ENCODE measurements around the gene ZNF311. TPM values are rescaled to one million over a fixed set of nuclear protein-coding genes. Genes with fewer than 3 reads are reported as not detected.
"Not testable (repeated sequence)": the region's sequence is repeated elsewhere in the genome, so short reads cannot be mapped to it uniquely, and the experiment has no call there.

The ZNF311 gene
- total RNA-seq, 1 donor from 2014 or later: 0.66 TPM

DNA sequence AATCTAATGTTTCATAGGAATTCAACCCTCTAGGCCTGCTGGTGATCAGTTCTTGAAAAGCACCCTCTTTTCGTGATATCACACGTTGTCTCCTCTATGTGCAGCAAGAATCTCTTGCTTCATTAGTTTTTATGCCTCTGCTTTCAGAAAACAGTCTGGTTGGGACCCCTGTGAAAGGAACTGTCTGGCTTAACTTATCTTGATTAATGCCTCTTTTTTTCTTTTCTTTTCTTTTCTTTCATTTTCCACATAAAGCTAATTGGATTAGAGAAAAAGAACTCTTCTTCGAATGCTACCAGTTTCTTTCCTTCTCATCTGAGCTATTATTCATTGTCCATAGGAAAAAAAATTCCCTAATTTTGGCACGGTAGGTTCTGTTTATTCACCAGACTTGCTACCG lies 21.3 kb downstream of the ZNF311 start:
- intact Hi-C loops (cut with micrococcal nuclease): loop anchor here (5.0 kb wide), 3 partner anchors 102 to 1507 kb away; no protein-coding TSS in a partner anchor

DNA sequence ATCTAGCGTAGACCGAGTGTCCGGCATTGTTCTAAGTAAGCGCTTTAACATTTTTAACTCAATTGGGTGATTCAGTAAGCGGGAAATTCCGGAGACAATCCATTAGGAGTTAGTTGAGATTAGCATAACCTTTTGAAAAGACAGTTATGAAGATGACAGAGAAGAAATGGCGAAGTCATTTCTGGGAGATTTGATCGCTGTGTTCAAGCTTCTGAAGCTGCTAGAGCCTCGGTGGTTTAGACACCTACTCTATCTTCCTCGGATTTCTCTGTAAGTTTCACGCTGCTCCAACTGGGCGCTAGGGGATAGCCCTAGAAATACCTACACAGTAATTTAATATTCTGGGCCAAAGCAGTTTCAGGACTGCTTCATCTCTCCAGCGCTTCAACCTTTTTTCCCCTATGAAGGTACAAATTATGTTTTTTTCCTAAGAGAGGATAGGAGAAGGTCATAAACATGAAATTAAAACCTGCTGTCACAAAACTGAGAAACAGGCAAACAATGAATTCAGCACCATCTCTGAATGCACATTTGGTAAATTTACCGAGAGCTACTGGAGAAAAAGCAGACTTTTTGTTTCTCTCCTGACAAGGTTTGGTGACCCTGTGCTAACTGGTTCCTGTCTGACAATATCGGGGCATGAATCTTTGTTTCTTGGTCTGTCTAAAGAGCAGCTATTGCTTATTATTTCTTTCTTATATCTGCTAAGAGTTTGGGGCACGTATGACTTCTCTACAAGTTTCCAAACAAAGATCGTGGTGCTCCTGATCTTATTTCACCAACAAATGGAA lies 22.4 kb downstream of the ZNF311 start:
- intact Hi-C loops (cut with micrococcal nuclease): loop anchor here (1.0 to 5.0 kb wide), 5 partner anchors 29 to 1505 kb away; no protein-coding TSS in a partner anchor

DNA sequence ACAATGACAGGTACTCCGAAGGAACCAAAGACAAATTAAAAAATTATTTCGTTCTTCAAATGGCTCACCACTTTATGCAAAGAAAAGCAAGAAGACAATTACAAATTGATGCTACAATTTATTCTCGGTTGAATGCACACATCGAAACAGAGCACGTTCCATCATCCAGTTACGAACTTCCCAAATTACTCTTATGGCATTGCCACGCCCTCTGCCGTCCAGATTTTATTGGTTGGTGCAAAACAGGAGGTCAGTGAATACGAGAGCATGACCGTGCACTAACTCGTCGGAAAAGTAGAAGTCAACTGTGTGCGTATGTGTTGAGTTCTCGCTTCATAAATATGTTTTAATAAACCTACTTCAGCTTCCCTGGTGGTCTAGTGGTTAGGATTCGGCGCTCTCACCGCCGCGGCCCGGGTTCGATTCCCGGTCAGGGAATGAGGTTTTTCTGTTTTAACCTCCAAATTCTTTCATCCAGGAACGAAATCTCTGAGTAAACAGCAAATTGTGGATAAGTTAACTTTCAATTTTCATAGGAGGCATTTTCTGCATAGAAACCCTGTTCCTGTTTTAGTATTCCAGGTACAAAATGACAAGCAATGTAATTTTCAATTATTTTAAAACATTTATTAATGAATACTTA lies 23.2 kb downstream of the ZNF311 start:
- intact Hi-C loops (cut with micrococcal nuclease): loop anchor here (1.0 to 5.0 kb wide), 12 partner anchors 29 to 1505 kb away; no protein-coding TSS in a partner anchor

DNA sequence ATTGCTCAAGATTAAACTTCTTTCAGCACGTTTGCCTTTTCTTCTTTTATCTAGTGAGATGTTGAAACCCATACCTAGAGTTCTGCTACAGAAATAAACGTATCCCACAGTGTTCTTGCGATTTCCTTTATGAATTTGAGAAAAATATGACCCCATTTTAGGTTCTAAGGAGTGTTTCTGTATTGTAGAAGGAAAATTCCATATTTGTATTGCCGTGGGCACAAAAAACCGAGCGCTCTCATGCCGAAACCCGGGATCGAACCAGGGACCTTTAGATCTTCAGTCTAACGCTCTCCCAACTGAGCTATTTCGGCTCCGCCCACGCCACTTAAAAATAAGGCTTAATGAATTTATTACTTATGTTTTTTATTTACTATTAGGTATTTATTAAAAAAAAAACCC lies 23.7 kb downstream of the ZNF311 start:
- intact Hi-C loops (cut with micrococcal nuclease): loop anchor here (1.0 to 5.0 kb wide), 10 partner anchors 28 to 1504 kb away; no protein-coding TSS in a partner anchor

DNA sequence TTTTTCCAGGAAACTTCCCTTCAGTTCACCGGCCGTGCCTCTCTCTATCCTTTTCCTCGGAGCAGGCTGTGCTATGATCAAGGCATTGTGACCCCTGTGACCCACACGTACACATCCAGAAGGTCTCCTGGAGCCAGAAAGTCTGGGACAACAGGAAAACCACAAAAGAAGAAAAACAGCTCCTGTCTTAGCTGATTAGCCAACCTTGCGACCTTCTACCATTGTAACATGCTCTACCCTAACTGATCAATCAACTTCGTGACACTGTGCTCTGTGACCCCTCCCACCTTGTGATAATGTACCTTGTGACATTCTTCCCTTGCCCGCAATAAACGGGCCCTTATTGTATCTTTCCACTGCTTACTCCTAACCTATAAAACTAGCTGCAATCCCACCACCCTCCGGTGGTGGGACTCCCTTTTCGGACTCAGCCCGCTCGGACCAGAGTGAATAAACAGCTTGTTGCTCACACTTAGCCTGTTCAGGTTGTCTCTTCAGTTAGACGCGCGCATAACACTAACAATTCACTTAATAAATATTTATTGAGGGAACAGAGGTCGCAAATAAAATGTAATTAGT lies 24.2 kb downstream of the ZNF311 start:
- intact Hi-C loops (cut with micrococcal nuclease): loop anchor here (1.0 to 5.0 kb wide), 10 partner anchors 28 to 1504 kb away; no protein-coding TSS in a partner anchor

DNA sequence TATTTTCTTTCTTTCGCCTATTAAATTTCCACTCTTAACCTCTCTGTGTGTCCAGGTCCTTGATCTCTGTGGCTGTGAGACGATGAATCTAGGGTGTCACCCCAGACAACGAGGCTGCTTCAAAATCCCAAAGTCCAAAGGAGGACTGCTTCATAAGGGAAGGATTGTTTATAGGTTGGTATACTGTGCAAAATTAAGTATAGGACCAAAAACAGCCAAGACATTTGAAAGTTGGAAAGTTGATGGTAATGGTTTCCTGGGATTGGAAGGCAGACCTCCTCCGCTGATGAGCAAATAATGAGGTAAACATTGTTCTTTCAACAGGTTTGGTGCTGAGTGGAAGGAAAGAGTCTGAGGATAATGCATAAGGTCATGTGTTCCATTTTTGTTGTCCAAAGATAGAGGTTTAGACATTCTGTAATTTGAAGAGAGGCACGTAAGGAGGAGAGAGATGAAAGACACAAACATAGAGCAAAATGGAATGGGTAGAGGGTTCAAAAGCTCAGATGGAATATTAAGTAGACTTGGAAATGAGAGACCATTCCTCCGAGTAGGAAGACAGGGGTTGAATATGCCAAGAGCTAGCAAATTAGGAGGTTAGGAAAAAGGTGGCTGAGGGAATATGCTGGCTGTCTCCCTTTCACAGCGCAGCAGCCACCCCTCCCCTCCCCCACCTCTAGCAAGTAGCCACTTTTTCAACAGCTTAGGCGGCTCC lies 24.8 kb downstream of the ZNF311 start:
- intact Hi-C loops (cut with micrococcal nuclease): loop anchor here (2.0 to 5.0 kb wide), 4 partner anchors 98 to 1503 kb away; no protein-coding TSS in a partner anchor

DNA sequence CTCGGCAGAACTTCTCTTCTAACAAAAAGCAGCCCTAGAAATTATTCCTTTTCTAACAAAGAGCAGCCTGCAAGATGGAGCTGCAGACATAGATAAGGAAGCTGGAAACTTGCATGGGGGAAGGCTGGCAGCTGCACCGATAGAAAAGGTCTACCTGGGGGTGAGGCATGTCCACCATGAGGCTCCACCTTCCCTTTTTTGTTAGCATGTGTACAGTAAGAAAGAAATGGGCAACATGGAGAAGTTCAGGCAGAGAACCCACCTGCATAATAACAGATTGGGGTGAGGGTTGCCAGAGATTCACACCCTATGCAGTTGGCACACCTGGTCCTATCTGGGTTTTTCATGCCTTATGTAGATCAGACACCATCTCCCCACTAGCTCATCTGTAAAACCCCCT lies 25.4 kb downstream of the ZNF311 start:
- intact Hi-C loops (cut with micrococcal nuclease): loop anchor here (2.0 to 5.0 kb wide), 4 partner anchors 97 to 1502 kb away; no protein-coding TSS in a partner anchor

DNA sequence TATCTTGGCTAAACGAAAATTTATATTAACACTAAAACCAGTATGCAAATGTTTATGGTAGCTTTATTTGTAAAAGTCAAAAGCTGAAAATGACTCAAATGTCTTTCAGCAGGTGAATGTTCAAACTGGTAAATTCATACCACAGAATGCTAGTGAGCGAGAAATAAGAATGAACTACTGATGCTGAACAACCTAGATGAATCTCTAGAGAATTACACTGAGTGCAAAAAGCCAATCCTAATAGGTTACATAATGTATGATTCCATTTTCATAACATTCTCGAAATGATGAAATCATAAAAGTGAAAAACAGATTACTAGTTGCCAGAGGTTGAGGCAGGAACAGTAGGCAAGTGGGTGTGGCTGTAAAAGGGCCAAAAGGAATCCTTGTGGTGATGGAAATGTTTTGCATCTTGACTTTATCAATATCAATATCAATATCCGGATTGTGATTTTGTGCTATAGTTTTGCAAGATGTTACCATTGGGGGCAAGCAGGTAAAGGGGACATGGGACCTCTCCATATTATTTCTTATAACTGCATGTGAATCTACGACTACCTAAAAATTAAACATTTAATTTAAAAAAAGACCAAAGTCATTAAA lies 26.1 kb downstream of the ZNF311 start:
- intact Hi-C loops (cut with micrococcal nuclease): no loop called here

DNA sequence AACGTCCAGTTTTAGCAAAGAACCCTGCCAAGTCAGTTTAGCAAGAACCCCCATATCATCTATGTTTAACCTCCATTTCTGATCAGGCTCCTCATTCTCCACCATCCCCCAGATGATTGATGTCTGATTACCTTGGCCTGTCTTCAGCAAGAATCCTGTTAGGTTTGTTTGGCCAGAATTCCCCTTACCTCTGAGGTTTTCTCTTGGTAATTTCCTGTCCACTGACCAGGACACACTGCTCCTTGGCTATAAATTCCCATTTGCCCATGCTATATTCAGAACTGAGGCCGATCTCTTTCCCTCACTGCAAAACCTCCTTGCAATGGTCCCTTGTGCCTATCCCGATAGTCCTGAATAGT lies 27.0 kb downstream of the ZNF311 start:
- intact Hi-C loops (cut with micrococcal nuclease): no loop called here

DNA sequence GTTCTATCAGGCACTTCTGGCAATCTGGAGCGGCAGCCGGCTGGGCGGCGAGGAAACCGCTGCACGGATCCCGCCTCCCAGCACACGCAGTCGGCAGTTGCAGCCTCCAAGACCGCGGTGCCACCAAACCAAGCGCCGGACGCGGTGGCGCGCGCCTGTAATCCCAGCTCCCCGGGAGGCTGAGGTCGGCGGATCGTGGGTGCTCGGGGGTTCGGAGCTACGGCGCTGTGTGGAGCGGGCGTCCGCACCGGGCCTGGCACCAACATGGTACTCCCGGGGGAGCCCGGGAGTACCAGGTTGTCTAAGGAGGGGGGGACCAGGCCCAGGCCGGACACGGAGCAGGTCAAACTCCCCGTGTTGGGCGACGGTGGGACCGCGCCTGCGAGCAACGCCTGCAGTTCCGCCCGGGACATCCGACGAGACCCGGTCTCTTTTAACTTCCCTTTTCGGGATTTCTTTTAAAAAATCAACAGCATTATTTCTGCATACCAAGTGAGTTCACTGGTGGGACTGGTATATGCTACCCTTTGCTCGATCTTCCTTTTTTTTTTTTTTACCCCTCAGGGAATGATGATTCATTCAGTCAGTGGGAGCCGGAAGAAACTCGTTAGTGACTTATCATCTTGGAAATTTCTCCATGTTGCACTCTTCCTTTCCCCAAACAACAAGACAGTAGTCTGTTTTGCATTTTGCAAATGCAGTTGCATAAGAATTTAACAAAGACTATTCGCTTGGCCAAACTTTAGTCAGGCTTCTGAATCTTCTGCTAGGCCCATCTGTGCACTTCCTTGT lies 27.6 kb downstream of the ZNF311 start:
- intact Hi-C loops (cut with micrococcal nuclease): no loop called here

DNA sequence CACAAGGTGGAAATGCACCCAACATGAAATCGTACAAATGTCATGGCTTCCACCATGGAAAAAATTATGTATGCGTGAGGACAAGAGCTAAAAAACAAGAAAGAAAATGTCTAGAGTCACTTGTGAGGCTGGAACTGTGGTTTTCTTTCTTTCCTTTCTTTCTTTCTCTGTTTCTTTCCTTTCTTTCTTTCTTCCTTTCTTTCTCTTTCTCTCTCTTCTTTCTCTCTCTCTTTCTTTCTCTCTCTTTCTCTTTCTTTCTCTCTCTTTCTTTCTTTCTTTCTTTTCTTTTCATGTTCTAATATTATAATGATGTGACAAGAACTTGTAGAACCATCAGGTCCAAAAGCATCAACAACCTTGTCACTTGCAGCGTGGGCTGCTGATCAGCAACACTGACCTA lies 28.4 kb downstream of the ZNF311 start:
- intact Hi-C loops (cut with micrococcal nuclease): no loop called here

DNA sequence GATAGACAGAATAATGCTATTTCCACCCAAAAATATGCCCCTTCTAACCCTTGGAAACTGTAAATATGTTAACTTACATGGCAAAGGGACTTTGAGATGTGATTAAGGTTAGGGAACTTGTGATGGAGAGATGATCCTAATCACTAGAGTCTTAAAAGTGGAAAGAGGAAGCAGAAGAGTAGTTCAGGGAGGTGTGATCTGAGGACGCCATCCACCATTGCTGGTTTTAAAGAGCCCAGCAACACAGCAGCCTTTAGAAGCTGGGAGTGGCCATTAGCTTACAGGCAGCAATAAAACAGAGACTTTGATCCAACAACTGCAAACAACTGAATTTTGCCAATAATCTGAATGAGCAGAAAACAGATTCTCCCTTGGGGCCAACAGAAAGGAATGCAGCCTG lies 30.6 kb downstream of the ZNF311 start:
- intact Hi-C loops (cut with micrococcal nuclease): no loop called here

DNA sequence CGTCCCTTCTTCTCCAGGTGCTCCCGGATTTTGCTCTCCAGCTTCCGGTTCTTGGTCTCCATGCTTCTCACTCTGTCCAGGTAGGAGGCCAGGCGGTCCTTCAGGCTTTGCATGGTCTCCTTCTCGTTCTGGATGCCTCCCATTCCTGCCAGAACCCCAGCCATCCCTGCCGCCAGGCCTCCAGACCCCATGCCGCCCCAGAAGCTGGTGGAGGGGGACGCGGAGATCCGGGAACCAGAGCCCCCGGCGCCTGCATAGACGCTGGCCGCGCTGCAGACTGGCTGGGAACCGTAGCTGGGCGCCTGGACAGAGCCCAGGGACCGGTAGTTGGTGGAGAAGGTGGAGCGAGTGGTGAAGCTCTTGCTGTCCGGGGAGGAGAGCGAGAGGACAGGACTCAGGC lies 35.1 kb downstream of the ZNF311 start:
- intact Hi-C loops (cut with micrococcal nuclease): not testable (repeated sequence)

DNA sequence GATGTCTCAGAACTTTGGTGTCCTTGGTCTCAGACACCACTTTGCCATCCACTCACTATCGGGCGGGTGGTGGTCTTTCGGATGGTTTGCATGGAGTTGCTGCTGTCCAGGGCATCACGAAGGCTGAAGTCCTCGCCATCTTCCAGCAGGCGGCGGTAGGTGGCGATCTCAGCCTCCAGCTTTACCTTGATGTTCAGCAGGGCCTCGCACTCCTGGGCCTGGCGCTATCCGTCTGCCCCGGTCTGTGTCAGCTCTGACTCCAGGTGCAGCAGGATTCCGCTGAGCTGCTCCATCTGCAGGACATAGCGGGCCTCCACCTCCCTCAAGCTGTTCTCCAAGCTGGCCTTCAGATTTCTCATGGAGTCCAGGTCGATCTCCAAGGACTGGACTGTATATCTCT lies 36.0 kb downstream of the ZNF311 start:
- intact Hi-C loops (cut with micrococcal nuclease): no loop called here

DNA sequence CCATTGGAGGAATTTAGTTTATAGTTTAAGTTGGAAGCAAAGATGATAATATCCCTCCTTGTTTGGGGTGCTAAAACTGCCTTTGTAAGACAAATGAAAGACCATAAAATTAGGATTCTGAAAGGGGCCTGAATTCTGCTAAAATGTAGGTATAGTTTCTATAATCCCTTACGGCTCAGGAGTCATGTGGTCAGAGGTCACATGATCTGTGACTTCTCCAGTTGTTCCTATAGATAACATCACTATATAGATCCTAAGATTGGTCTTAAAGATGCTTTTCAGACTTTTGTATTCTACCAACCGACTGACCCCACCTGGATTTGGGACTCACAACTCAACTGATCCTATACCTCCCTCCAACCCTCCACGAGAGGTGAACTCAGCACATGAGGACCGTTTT lies 36.6 kb downstream of the ZNF311 start:
- intact Hi-C loops (cut with micrococcal nuclease): no loop called here

DNA sequence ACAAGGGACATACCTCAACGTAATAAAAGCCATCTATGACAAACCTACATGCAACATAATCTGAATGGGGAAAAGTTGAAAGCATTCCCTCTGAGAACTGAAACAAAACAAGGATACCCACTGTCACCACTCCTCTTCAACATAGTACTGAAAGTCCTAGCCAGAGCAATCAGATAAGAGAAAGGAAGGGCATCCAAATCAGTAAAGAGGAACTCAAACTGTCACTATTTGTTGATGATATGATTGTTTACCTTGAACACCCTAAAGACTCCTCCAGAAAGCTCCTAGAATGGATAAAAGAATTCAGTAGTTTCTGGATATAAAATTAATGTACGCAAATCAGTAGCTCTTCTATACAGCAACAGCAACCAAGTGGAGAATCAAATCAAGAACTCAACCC lies 39.4 kb downstream of the ZNF311 start:
- intact Hi-C loops (cut with micrococcal nuclease): no loop called here

DNA sequence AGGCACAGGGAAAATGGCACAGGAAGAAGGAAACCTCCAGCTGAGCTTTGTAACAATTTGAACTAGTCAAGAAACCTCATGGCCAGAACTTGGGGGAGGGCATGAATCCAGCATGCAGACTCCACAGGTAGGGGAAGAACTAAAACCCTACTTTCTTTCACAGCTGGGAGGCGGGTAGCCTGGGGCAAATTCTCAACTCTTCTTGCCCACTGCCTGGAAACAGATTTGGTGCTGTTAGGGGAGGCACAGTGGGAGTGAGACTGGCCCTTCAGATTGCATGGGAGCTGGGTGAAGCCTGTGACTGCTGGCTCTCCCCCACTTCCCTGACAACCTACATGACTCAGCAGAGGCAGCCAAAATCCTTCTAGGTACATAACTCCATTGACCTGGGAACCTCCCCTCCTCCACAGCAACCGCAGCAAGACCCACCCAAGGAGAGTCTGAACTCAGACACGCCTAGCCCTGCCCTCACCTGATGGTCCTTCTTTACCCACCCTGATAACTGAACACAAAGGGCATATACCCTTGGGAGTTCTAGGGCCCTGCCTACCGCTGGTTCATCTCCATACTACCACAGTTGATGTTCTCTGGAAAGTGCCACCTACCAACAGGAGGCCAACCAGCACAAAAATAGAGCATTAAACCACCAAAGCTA lies 44.1 kb downstream of the ZNF311 start:
- intact Hi-C loops (cut with micrococcal nuclease): no loop called here

DNA sequence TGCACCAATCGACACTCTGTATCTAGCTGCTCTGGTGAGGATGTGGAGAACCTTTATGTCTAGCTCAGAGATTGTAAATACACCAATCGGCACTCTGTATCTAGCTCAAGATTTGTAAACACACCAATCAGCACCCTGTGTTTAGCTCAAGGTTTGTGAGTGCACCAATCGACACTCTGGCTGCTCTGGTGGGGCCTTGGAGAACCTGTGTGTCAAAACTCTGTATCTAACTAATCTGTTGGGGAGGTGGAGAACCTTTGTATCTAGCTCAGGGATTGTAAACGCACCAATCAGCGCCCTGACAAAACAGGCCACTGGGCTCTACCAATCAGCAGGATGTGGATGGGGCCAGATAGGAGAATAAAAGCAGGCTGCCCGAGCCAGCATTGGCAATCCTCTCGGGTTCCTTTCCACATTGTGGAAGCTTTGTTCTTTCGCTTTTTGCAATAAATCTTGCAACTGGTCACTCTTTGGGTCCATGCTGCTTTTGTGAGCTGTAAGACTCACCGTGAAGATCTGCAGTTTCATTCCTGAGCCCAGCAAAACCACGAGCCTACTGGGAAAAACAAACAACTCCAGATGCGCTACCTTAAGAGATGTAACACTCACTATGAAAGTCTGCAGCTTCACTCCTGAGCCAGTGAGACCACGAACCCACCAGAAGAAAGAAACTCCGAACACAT lies 46.4 kb downstream of the ZNF311 start:
- intact Hi-C loops (cut with micrococcal nuclease): not testable (repeated sequence)

DNA sequence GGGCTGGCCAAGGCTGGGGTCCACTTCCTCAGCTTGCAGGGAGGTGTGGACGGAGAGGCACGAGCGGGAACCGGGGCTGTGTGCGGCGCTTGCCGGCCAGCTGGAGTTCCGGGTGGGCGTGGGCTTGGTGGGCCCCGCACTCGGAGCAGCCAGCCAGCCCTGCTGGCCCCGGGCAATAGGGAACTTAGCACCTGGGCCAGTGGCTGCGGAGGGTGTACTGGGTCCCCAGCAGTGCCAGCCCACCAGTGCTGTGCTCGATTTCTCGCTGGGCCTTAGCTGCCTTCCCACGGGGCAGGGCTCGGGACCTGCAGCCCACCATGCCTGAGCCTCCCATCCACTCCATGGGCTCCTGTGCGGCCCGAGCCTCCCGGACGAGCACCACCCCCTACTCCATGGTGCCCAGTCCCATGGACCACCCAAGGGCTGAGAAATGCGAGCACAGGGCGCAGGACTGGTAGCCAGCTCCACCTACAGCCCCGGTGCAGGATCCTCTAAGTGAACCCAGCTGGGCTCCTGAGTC lies 47.3 kb downstream of the ZNF311 start:
- intact Hi-C loops (cut with micrococcal nuclease): not testable (repeated sequence)
